Activated T-cell treated with anti-CD3 and anti-CD28 coated beads for 48 hours (primary cell): ENCODE data around the gene FHL2.
A peak's percentile ranks its signal among the peaks of the same experiment; 100 is the strongest.

Experiments used
- DNase-seq: peaks from one replicate; pipeline ENCODE4 v3.0.0-alpha.2; 2020; ENCODE audit warnings: low read depth

Gene FHL2

GRCh38 chr2:105397025-105397722 lies 1.7 kb downstream of the FHL2 start:
- no peak for DNase-seq

- peak; percentile 65 for DNase-seq
Observed at GRCh38 chr2:105396254-105397024, 2.4 kb downstream of the FHL2 start.

- no peak for DNase-seq
Observed at GRCh38 chr2:105395691-105396090, 3.2 kb downstream of the FHL2 start.

GRCh38 chr2:105394951-105395611 lies 3.8 kb downstream of the FHL2 start:
- DNase-seq, result no peak

GRCh38 chr2:105393373-105394055 lies 5.3 kb downstream of the FHL2 start:
- no peak for DNase-seq

- no peak for DNase-seq
Observed at GRCh38 chr2:105391763-105392662, 6.8 kb downstream of the FHL2 start.

GRCh38 chr2:105391058-105391627 lies 7.7 kb downstream of the FHL2 start:
- no peak for DNase-seq

GRCh38 chr2:105390454-105390853 lies 8.4 kb downstream of the FHL2 start:
- DNase-seq, result no peak

GRCh38 chr2:105388971-105389381 lies 9.9 kb downstream of the FHL2 start:
- no peak for DNase-seq

GRCh38 chr2:105387225-105387624 lies 11.6 kb downstream of the FHL2 start:
- no peak for DNase-seq

GRCh38 chr2:105385731-105386540 lies 12.9 kb downstream of the FHL2 start:
- DNase-seq, result no peak

- no peak for DNase-seq
Observed at GRCh38 chr2:105384861-105385260, 14.0 kb downstream of the FHL2 start.

- DNase-seq, result no peak
Observed at GRCh38 chr2:105384216-105384615, 14.6 kb downstream of the FHL2 start.

GRCh38 chr2:105383432-105384166 lies 15.3 kb downstream of the FHL2 start:
- no peak for DNase-seq

GRCh38 chr2:105382177-105382576 lies 16.7 kb downstream of the FHL2 start:
- DNase-seq, result no peak

- DNase-seq, result no peak
Observed at GRCh38 chr2:105381101-105381668, 17.7 kb downstream of the FHL2 start.

- DNase-seq, result no peak
Observed at GRCh38 chr2:105380432-105381100, 18.3 kb downstream of the FHL2 start.

GRCh38 chr2:105379741-105380186 lies 19.1 kb downstream of the FHL2 start:
- no peak for DNase-seq
